HG03432 (cell line): ENCODE data around the gene DCDC2B.
"Not testable (repeated sequence)": the region's sequence is repeated elsewhere in the genome, so short reads cannot be mapped to it uniquely, and the experiment has no call there.

ENCODE experiments used
- ATAC-seq: cut with Tn5 transposase; IDR thresholded peaks from one replicate; pipeline ENCODE4 v1.9.1; 2021; ENCODE audit warnings: mild to moderate bottlenecking, moderate library complexity; ENCODE audit not compliant: unreplicated experiment

DCDC2B gene

GRCh38 chr1:32208891-32209328, at the start of gene DCDC2B:
DCDC2B (plus strand) TSS chr1:32209089; CDS start chr1:32209094, 5 bp downstream.
- no peak for ATAC-seq

- no peak for ATAC-seq
These were observed 49.7 kb upstream of the DCDC2B start for GRCh38 chr1:32159189-32159588.

- no peak for ATAC-seq
These were observed 45.5 kb upstream of the DCDC2B start for GRCh38 chr1:32163405-32163804.

GRCh38 chr1:32165633-32166032, 43.3 kb upstream of the DCDC2B start:
- not testable (repeated sequence) for ATAC-seq

GRCh38 chr1:32170991-32171390, 37.9 kb upstream of the DCDC2B start:
- ATAC-seq: no peak

- ATAC-seq: no peak
These were observed 36.2 kb upstream of the DCDC2B start for GRCh38 chr1:32172621-32173245.

- ATAC-seq: no peak
These were observed 30.3 kb upstream of the DCDC2B start for GRCh38 chr1:32178380-32179192.

GRCh38 chr1:32179193-32179442, 29.8 kb upstream of the DCDC2B start:
- ATAC-seq: no peak

- ATAC-seq: peak; percentile 87
These were observed 29.3 kb upstream of the DCDC2B start, which contains the start of gene TXLNA for GRCh38 chr1:32179443-32180185. TXLNA (plus strand) TSS chr1:32179675; CDS start chr1:32180346, 671 bp downstream.

GRCh38 chr1:32180186-32181060, 28.5 kb upstream of the DCDC2B start:
- ATAC-seq: no peak

GRCh38 chr1:32181065-32181464, 27.8 kb upstream of the DCDC2B start:
- no peak for ATAC-seq

- ATAC-seq: no peak
These were observed 27.3 kb upstream of the DCDC2B start for GRCh38 chr1:32181563-32181962.

GRCh38 chr1:32182060-32182459, 26.8 kb upstream of the DCDC2B start:
- ATAC-seq: no peak

- ATAC-seq: no peak
These were observed 24.2 kb upstream of the DCDC2B start for GRCh38 chr1:32184650-32185049.

- no peak for ATAC-seq
These were observed 22.8 kb upstream of the DCDC2B start for GRCh38 chr1:32186077-32186476.

- no peak for ATAC-seq
These were observed 22.4 kb upstream of the DCDC2B start for GRCh38 chr1:32186491-32186890.

GRCh38 chr1:32187850-32188249, 21.0 kb upstream of the DCDC2B start:
- ATAC-seq: no peak

- ATAC-seq: no peak
These were observed 16.5 kb upstream of the DCDC2B start for GRCh38 chr1:32192220-32192948.

GRCh38 chr1:32194984-32195383, 13.9 kb upstream of the DCDC2B start:
- no peak for ATAC-seq

GRCh38 chr1:32195531-32195930, 13.4 kb upstream of the DCDC2B start:
- no peak for ATAC-seq
